NCI-H1105 (cell line): ENCODE results near the gene CCDC172.
A peak's percentile ranks its signal among the peaks of the same experiment; 100 is the strongest.

Source experiments
- DNase-seq: peaks from one replicate; lab custom pipeline; 2025; lab: John Stamatoyannopoulos, UW

Gene CCDC172, protein sequence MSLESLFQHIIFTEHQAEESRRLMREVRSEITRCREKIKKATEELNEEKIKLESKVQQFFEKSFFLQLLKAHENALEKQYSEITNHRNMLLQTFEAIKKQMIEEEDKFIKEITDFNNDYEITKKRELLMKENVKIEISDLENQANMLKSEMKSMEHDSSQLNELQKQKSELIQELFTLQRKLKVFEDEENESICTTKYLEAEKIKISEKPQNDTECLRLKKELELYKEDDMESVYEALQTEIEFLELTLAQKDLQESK

DNA sequence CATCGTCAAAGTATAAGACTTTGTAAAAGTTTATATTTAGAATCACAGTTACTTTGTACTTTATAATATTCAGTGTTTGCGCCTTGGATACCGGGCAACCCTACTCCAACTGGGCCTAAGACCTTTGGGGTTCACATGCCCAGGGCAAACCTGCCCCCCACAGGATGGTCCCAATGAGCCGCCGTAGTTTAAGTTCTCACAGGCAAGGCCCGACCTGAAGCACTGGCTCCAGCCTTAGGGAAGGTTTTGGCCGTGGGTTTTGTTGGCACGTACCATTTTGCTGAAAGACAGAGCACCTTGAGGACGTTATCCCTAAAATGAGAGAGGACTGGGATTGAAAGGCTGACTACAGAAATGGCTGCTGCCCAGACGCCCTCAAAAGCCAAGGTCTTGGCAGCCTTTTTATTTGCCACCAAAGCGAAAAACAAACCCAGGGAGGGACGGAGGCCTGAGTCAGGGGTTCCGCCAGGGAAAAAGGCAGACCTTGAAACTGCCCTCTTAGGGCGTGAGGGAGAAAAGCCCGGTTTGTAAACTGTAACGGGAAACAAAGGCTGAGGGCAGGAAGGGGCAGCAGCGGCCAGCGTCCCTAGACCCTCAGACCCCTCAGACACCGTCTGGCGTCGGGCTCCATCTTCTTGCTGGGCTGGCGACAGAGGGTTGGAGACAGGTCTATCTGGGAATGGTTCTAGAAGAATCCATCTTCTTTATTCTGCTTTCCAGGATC, at the start of gene CCDC172:
Gene CCDC172, plus strand, starts transcription at position 222 of the 724 bp plus-strand sequence. CDS start 564 bp downstream, outside the sequence.
- no peak for DNase-seq

DNA sequence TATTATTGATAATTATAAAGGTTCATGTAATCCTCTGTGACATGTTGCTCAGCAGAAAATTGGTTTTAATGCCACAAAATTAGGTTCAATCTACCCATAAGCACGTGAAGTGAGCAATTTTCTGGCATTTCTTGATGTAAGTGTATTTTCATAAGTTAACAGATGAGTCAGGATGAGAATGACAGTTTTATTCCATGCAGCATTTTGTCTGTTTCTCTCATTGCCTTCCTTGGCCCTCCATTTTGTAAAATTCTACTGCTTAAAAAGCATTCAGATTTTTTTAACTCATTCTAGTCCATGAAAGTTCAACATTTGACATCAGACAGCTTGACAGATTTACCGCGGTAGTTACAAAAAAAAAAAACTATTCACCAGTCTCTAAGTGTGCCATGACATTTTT, 47.3 kb upstream of the CCDC172 start:
- no peak for DNase-seq

DNA sequence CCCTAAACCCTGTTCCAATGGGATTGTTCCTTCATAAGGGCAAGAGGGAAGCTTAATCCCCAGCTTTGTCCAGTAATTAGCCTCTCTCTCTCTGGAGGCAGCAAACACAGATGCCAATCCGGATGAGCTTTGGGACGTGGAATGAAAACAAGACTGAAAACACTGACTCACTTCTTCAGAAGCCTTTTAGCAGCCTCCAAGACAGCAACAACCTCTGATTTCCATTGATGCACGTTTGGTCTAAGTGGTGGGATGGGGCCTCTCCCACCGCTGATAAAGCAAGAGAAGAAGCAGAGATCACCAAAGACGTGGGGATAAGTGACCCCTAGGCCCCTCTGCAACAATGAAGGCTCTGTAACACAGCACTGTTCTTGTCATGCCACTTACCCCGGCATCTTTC, 45.4 kb upstream of the CCDC172 start:
- no peak for DNase-seq

DNA sequence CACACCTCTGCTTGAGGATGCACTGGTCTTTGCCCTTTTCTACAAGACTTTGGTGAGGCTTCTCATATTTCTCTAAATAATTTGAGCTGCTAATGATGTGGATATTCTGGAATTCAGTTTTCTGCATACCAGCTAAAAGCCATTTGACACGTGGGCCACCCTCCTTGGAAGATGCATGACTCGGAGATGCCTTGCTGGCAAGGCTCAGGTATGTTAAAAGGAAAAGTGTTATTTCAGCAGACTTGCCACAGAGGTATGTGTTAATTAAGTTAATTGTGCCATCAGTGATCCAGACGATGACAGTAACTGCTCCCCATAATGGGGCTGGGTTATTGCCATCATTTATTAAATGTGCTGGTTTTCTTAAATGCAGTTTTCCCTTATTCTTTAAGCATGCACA, 42.5 kb upstream of the CCDC172 start:
- DNase-seq, result no peak

DNA sequence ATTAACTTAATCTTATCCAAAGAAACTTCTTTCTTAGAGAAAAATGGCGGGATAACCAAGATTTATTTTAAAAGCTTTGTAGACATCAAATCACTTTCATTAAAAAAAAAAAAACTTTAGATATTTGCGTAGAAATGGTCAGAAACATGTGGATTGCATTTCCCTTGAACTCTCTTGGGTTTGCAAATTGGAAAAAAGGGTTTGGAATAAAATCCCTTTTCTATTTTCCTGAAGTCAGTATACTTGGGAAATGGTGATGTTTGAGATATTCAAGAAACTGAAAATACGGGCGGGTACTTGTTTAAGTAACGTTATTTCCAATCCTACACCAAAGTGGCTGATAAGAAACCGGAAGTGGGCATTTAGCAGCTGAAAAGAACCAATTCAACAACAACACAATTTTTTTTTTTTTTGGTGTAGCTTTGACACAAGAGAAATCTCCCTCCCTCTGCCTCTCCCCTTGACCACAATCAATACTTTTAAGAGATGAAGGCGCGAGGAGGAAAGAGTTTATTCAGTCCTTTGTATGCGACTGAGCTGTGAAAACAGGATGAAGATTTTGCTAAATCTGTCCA, 37.5 kb upstream of the CCDC172 start:
- DNase-seq, result no peak

DNA sequence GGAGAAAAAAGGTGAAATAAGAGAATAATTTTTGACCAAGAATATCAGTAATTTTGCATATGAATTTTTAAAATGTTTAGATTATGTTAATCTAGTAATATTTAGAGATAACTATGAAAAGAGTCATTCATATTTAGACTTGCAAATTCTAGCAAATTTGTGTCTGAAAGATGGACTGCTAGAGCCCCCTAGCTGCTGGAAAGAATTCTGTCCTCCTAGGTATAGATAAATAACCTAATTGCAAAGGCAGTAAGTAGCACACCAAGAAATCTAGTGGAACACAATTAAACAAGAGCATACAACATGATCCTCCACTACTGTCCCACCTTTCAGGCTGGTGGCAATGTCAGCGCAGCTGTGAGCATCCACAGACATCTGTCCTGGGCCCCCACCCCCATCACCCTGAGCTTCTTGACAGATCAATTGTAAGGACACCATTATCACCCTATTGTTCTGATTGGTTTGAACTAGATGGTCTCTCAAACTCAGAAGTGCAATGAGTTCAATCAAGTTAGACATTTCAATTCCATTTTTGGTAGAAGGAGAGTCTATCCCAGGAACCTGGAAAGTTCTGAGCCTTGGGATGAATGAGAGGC, 36.2 kb upstream of the CCDC172 start:
- DNase-seq, result peak; percentile 14

DNA sequence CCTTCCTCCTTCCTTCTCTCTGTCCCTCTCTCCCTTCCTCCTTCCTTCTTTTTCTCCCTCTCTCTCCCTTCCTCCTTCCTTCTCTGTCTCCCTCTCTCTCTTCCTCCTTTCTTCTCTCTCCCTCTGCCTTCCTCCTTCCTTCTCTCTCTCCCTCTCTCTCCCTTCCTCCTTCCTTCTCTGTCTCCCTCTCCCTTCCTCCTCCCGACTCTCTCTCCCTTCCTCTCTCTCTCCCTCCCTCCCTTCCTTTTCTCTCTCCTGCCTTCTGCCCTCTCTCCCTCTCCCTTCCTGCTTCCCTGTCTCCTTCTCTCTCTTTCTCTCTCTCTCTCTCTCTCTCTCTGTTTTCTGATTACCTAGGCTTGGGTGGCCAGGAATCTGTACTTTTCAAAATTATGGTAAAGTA, 34.6 kb upstream of the CCDC172 start:
- DNase-seq, result no peak

DNA sequence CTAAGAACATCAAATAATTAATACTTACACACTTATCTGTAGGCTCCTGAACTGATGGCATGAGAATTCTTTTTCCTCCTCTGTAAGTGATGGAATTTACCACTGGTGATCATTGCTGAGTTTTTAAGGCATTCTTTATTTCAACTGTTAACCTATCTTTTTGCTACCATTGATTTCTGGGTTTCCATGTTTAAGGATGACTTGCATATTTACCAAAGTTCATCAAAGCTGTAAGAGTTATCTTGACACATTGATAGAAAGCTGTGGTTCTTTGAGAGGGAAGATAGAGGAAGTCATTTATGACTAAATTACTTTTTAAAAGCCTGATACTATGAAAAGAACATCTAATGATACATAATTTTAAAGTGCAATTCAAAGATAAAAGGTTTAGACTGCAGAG, 31.8 kb upstream of the CCDC172 start:
- DNase-seq, result no peak

DNA sequence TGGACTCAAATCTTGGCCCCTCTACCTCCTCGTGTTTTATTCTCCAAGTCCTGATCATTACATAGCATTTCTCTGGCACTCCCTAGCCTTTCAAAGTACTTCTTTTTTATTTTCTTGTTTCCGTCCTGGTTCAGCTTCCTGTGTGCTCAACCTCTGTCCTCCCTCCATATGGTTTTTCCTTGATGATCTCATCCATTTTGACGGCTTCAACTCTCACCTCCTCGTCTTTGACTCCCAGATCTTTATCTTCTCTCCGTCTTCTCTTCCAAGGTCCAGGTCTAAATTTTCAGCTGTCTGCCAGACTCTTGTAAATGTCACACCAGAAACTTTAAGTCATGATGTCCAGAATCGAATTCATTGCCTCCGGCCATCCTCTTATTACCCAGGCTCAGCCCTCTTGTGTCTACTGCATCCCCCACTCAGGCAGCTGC, 27.9 kb upstream of the CCDC172 start:
- DNase-seq, result no peak

DNA sequence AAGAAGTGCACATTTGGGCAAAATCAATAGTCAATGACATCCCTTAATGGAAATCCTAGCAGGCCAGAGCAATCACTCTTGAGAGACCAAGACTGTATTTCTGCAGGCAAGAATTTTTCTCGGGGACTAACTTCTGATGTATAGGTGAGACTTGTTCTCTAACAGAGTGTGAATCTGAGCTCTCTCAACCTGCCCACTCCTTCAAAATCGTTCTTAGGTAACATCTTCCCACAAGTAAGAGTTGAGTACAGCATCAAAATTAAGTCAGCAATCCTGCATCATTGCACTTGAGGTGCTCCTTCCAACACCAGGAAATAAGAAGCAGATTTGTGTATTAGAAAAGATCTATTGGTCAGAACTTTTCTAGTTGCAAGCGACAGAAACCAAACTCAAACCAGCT, 25.7 kb upstream of the CCDC172 start:
- no peak for DNase-seq

DNA sequence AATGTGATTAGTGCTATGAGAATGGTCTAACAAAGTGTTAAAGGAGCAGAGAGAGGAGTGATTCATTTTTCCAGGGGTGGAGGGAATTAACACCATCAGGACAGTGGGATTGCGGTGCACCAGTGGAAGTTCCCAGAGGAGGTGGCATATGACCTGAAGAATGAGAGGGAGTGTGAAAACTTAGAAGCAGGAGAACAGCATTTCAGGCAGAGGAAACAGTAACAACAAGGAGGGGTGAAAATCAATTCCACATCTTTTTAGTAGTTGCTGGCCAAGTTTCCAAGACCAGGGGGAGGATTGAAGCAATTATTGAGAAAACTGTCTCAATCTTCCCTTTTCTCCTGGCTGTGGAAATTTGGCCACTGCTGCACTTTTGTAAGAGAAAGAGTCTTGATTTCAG, 23.7 kb upstream of the CCDC172 start:
- DNase-seq, result no peak

DNA sequence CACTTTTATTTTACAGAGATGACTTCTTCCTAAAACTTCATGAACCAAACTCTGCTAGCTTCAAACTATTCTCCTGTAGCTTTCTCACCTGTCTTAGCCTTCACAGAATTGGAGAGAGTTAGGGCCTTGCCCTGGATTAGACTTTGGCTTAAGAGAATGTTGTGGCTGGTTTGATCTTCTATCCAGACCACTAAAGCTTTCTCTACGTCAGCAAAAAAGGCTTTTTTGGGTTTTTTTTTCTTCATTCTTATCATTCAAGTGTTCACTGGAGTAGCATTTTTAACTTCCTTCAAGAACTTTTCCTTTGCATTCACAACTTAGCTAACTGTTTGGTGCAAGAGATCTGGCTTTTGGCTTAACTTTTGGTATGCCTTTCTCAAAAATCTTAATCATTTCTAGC, 19.3 kb upstream of the CCDC172 start:
- no peak for DNase-seq

DNA sequence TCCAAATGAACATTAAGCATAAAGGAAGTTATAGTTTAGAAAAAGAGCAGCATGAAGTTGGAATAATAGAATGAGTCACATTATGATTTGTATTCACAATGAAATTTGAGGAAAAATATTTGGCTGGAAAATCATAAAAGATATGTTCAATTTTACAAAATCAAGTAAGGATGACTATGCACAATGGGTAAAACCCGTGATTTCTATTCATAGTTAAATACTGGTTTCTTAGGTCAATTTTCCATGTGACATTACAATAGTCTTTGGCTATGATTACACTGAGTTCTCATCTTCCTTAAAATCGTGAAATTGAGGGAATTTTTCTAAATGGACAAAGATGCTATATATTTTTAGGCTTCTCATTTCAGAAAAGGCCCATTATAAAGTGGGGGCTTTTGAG, 17.4 kb upstream of the CCDC172 start:
- DNase-seq, result no peak

DNA sequence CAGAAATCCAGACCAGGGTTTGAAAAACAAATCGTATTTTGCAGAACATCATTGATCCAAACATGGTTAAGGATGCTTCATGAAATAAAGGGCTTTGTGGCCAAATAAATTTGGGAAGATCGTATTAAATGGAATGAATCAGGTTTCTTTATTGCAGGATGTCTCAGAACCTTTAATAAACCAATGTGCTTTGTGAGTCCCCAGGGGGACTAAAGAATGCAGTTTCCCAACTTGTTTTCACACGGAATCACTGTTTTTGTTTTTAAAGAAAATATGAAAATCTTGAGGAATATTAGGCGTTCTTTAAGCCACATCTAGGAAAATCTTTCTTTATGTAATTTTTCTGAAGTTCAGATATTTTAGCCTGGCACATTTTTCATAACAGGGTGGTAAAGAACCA, 16.8 kb upstream of the CCDC172 start:
- no peak for DNase-seq

DNA sequence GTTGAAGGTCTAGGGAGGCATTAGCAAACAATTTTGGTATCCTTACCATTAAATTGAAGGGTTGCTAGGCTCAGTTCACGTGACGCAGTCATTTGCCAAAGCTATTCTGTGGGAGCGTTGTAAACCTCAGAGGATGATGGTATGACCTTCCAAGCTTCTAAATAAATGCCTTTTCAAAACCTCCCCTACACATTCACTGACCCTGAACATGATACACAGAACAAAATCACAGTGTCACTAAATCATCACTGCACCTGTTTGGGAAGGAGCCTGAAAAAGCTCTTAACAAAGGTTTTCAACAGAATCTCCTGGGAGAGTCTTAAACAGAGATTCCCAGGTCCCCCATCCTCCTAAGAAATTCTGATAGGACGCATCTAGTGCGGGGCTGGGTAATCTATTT, 13.2 kb upstream of the CCDC172 start:
- DNase-seq, result no peak

DNA sequence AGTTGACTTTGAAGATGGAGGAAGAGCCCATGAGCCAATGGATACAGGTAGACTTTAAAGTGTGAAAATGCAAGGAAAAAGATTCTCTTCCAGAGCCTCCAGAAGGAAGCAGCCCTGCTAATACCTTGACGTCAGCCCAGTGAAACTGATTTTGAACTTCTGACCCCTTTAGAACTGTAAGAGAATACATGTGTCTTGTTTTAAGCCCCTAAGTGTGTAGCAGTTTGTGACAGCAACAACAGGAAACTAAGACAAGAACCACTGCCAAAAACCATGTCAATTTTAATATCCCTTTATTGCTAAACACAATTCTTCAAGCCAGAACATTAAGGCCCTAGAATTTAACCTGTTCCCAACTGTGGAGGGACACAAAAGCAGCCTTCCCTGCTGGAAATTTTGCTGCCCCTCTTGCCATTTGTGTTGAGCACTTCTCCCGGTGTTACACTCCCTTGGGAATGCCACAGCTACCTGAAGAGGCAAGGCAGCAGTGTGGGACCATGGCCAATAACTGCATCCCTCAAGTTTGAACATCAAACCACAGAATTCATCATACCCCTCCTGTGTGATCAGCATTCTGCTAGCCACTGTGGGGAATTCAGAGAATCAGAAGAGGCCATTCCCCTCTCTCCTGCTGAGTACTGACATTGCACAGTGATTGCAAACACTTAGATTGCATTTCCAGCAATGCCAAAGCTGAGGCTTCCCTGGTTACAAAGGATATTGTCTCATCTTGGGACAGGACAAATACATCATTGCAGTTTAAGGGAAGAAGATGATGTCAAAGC, 12.3 kb upstream of the CCDC172 start:
- no peak for DNase-seq

DNA sequence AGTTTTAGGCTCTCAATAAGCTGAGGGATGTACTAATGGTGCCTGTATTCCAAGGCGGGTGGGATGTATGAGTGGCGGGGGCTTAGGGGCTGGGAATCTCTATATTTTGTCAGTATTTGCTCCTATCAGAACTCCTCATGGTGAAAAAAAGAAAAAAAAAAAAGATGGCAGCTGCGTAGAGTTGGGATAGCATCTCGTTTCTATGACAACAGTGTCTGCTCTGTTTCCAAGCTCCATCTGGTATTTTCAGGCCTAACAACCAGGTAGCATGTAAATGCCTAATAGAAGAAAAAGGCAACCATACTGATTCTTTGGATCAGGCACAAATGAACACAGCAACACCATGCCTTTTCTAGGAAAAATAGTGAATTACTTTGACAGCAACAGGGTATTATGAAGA, 11.7 kb upstream of the CCDC172 start:
- no peak for DNase-seq

DNA sequence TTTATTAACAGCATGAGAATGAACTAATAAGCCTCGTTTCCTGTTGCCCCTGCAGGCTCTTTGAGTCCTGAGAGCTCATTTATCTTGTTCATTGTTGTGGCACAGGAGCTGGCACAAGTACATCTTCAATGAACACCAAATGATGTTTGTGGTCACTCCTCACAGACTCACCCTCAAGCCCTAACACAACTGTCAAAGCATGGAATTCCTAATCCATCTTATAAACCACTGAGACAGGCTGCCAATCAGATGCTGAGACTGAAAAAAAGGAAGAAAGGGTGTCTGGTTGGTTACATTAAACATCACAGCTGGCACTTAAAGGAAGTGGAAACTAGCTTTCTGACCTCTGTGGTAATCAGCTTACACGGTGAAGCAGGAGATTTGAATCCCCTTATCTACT, 7.7 kb upstream of the CCDC172 start:
- DNase-seq, result no peak

DNA sequence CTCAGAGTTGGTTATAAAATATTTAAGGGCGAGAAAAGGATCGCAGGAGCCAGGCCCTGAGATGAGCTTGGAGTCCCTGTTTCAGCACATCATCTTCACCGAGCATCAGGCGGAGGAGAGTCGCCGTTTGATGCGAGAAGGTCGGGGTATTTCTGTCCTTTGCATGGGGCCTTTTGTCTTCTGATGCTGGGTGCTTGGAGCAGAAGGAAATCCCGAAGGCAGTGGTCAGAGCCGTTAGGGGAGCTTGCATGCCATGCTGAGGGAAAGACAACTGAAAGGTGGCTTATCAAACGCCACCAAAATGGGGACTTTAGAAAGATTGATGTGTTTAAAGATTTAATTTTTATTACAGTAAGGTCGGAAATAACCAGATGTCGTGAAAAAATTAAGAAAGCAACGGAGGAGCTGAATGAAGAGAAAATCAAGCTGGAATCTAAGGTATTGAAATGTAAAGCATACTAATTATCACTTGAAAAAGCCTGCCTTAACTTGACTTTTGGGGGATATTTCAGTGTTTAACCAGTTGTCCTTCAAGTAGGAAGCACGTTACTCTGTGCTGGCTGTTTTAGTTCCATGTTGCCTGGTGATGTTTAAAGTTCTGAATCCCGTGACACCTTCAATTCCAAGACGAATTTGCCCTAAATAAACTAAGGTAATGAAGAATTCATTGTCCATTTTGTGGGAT, 845 bp downstream of the CCDC172 start:
- no peak for DNase-seq

DNA sequence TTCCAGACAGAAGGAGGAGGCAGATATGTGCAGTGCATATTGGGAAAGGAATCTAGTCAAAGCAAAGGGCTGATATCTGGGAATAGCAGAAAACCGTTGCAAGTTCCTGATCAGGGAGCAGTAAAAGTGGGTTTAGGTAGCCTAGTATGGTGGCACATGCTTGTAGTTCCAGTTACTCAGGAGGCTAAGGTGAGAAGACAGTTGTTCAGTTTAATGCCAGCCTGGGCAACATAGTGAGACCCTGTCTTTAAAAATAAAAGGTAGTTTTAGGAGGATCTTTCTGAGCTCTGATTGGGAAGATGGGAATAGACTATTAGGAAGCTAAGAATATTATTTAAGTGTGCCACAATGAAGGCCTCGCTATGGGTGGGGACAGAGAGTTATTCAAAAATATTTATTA, 1.7 kb downstream of the CCDC172 start:
- no peak for DNase-seq

DNA sequence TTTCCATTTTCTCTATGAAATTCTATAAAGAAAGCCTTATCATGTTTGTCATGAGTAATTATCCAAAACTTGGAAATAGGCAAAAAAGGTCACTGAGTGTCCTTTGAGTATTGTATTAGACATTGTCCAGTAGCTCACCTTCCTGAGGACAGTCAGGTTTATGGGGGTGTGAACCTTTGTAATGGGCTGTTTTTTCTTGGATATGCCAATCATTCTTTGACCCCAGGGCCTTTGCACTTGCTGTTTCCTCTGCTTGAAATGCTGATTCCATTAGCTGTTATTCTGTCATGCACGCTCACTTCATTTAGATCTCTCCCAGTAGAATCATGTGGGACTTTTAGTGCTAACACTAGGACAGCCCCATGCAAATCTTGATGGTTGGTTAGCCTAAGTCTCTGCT, 4.9 kb downstream of the CCDC172 start:
- no peak for DNase-seq

DNA sequence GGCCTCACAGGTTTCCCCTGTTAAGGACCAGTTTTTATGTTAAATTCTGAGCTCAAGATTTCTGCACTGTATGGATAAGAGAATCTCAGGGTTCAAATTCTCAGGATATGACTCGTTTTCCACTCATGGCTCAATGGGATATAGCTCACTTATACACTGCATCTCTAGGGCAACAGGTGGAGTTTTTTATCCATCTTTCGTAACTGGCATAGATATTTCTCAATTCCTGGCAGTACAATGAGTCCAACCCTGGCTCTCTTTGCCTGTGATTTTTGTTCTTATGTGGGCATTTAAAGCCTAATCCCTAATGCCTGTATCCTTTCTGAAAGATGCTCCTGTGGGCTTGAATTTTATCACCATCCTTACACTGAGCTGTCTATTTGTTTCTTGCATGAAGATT, 7.6 kb downstream of the CCDC172 start:
- DNase-seq, result no peak
